GM10266 (cell line): ENCODE measurements around the gene TGFB2.

Source experiments
- DNase-seq: peaks from one replicate; pipeline ENCODE4 v3.0.0; 2012; ENCODE audit errors: extremely low spot score
- TF ChIP-seq, protein P1 (sequence below): IDR thresholded peaks from 2 replicates; pipeline ENCODE4 v1.5.1; 2012; ENCODE audit warnings: mild to moderate bottlenecking, low read depth; ENCODE audit not compliant: control insufficient read depth, insufficient read depth; ENCODE audit errors: missing control alignments

Gene TGFB2

GRCh38 chr1:218479436-218480115 lies 134.4 kb downstream of the TGFB2 start:
- no peak for DNase-seq
- TF ChIP-seq, protein P1, sequence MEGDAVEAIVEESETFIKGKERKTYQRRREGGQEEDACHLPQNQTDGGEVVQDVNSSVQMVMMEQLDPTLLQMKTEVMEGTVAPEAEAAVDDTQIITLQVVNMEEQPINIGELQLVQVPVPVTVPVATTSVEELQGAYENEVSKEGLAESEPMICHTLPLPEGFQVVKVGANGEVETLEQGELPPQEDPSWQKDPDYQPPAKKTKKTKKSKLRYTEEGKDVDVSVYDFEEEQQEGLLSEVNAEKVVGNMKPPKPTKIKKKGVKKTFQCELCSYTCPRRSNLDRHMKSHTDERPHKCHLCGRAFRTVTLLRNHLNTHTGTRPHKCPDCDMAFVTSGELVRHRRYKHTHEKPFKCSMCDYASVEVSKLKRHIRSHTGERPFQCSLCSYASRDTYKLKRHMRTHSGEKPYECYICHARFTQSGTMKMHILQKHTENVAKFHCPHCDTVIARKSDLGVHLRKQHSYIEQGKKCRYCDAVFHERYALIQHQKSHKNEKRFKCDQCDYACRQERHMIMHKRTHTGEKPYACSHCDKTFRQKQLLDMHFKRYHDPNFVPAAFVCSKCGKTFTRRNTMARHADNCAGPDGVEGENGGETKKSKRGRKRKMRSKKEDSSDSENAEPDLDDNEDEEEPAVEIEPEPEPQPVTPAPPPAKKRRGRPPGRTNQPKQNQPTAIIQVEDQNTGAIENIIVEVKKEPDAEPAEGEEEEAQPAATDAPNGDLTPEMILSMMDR, result no peak

DNA sequence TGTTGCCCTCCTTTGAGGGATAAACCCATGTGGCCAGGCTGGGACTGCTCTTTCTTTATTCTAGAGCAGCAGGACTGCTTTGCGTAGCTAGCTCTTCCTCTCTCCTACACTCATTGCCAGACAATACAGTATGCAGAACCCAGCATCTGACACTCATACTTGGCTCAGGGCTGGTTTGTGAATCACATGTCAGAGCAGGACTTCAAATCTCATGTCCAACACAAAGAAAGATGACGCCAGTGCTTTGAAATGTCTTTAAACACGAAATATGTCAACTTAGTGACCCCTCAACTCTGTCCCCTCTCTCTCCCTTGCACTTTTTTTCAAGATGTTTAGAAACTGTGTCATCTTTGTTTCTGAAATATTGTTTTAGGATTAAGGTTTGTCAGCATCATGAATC lies 135.0 kb downstream of the TGFB2 start:
- TF ChIP-seq, protein P1, result no peak
- no peak for DNase-seq

DNA sequence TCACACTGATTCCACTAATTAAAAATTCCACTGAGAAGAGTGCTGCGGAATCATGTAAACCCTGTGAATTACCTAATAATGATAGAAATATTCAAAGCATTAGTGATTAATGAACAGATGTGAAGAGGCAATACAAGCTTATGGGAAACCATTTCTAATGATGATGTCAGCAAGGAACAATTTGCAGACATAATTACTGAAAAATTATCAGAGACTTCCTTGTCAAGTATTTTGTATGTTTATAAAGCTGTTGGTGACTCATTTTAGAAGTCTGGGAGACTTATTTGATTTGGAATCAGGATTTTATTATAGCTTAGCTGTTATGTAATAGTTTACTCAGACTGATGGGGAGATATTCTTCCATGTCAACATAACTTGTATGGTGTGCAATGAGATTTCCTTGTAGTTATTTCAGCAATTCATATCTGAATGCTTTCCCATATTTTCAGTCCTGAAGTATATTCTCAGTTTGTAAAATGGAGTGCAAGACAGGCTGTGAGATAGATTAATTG lies 135.5 kb downstream of the TGFB2 start:
- DNase-seq, result no peak
- TF ChIP-seq, protein P1, result no peak

DNA sequence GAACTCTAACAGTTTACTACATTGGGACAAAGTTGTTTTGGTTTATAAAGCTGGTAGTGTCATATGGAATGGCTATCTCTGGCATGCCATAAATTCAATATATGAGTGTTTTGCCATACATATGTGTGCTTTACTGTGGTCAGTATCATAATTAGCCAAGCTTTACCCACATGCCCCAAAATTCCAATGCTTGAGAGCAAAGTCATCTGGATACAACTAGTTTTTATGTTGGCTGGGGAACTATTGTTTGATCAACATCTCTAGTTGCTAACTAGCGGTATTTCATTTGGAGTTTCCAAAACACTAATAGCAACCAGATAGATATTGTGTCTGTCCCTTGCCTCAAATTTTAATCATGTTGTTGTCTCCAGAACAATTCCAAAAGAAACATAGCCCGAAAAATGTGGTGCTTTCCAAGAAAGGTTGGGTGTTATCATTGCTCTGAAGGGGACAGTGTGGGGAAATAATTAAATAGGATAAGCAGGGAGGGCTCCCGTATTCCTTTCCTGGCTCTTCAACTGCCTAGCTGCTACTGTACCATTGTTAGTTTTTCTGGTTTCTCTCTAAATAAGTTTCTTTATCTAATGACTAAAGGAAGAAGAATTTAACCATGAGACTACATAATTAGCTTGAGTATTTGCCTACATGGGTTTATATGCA lies 136.1 kb downstream of the TGFB2 start:
- TF ChIP-seq, protein P1, result no peak
- no peak for DNase-seq

- DNase-seq, result no peak
- TF ChIP-seq, protein P1, result no peak
Measured at GRCh38 chr1:218482683-218483082, 137.5 kb downstream of the TGFB2 start.

- TF ChIP-seq, protein P1, result no peak
- DNase-seq, result no peak
Measured at GRCh38 chr1:218485241-218485928, 140.2 kb downstream of the TGFB2 start.

DNA sequence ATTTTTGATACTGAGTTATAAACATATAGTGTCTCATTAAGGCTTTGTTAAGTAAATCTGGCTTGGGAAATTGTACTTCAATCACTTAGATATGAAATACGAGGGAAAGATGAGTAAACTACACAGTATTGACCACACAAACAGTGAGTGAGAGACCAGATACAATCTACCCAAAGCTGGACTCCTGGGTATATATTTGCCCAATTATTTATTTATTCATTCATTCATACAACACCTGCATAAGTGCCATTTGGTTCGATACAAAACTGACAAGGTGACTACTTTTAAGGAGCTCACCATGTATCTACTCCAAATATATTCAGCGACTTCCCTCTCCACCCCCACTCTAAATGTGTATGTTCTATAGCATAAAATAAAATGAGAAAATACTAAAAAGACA lies 143.4 kb downstream of the TGFB2 start:
- DNase-seq, result no peak
- TF ChIP-seq, protein P1, result no peak
